ENCODE results near the gene GRID1.

DNA sequence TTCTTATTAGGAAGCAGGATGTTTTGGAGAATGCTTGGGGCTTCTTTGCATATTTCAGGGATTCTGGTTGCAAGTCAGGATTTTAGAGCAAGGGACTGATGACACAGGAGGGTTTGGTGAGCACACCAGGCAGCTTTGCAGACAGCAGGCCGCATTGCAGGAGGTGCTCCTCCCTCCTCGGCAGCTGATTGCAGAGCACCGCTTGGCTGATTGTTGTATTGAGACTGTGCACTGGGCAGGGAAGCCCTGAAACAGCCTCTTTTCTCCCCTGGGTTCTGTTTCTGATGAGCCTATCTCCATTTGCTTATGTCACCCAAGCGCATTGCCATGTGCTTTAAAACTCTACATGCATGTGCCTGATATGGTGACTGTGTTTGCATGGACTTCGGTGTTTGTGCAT, 769.6 kb downstream of the GRID1 start:
- TF ChIP-seq, protein P1, sequence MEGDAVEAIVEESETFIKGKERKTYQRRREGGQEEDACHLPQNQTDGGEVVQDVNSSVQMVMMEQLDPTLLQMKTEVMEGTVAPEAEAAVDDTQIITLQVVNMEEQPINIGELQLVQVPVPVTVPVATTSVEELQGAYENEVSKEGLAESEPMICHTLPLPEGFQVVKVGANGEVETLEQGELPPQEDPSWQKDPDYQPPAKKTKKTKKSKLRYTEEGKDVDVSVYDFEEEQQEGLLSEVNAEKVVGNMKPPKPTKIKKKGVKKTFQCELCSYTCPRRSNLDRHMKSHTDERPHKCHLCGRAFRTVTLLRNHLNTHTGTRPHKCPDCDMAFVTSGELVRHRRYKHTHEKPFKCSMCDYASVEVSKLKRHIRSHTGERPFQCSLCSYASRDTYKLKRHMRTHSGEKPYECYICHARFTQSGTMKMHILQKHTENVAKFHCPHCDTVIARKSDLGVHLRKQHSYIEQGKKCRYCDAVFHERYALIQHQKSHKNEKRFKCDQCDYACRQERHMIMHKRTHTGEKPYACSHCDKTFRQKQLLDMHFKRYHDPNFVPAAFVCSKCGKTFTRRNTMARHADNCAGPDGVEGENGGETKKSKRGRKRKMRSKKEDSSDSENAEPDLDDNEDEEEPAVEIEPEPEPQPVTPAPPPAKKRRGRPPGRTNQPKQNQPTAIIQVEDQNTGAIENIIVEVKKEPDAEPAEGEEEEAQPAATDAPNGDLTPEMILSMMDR (IDR thresholded peaks at IDR 0.05), result no peak
- no peak for TF ChIP-seq POLR2A (IDR thresholded peaks at IDR 0.05)

Data from esophagus squamous epithelium (tissue), 4 donors.